ENCODE data around the gene HRH3. TPM values are rescaled to one million over a fixed set of nuclear protein-coding genes. Genes with fewer than 3 reads are reported as not detected.
A peak's percentile ranks its signal among the peaks of the same experiment; 100 is the strongest.

The HRH3 gene
- total RNA-seq, 1 donor from 2014 or later: 0.09 TPM

GRCh38 chr20:62227977-62228958 lies 8.2 kb upstream of the HRH3 start:
- no peaks in the 10 kb centered on the region for H3K9me3 ChIP-seq (ENCODE audit: low read depth)
- peak; percentile 44 for DNase-seq (ENCODE audit: low spot score)
- no peak overlapping the region for H3K27ac ChIP-seq

GRCh38 chr20:62227591-62227976 lies 7.5 kb upstream of the HRH3 start:
- Histone ChIP-seq H3K36me3 (no peaks in the 10 kb centered on the region), H3K9ac (no peak overlapping the region), H3F3A (ENCODE audit: low read depth) (peaks cover 8% of the 10 kb centered on the region), H3K9me3 (ENCODE audit: low read depth) (no peaks in the 10 kb centered on the region), H3K4me2 (no peak overlapping the region), H3K79me2 (ENCODE audit: low read depth) (no peaks in the 10 kb centered on the region), H3K27me3 (peaks cover 38% of the 10 kb centered on the region), H4K20me1 (ENCODE audit: low read depth) (no peaks in the 10 kb centered on the region), H2AFZ (replicated peaks) (no peak overlapping the region), H3K4me1 (peaks cover 5% of the 10 kb centered on the region), H3K4me3 (no peak overlapping the region), H3K27ac (no peak overlapping the region)
- no peak for DNase-seq (ENCODE audit: low spot score)
- no peak overlapping the region for H3K4me3 Mint-ChIP-seq
- no peak for TF ChIP-seq EZH2phosphoT487 (IDR thresholded peaks at IDR 0.05)
- no peak for TF ChIP-seq CTCF (IDR thresholded peaks at IDR 0.05)
- TF ChIP-seq EZH2 (IDR thresholded peaks at IDR 0.05): no peak
- no peak overlapping the region for H3K27ac Mint-ChIP-seq
- no peaks in the 10 kb centered on the region for H3K36me3 Mint-ChIP-seq
- H3K4me1 Mint-ChIP-seq: peaks cover 2% of the 10 kb centered on the region
- H3K27me3 Mint-ChIP-seq (ENCODE audit: insufficient read depth, low read depth): peaks cover 13% of the 10 kb centered on the region
- H3K9me3 Mint-ChIP-seq: no peaks in the 10 kb centered on the region

More at GRCh38 chr20:62227977-62228958, 8.2 kb upstream of the HRH3 start:
- H3K4me1 ChIP-seq: peaks cover 5% of the 10 kb centered on the region
- no peaks in the 10 kb centered on the region for H4K20me1 ChIP-seq (ENCODE audit: low read depth)
- H3K79me2 ChIP-seq (ENCODE audit: low read depth): no peaks in the 10 kb centered on the region
- Mint-ChIP-seq H3K4me1 (peaks cover 2% of the 10 kb centered on the region), H3K36me3 (no peaks in the 10 kb centered on the region), H3K9me3 (no peaks in the 10 kb centered on the region), H3K27ac (no peak overlapping the region), H3K27me3 (ENCODE audit: insufficient read depth, low read depth) (peaks cover 10% of the 10 kb centered on the region), H3K4me3 (no peak overlapping the region)
- H3K9ac ChIP-seq: no peak overlapping the region
- H3K36me3 ChIP-seq: no peaks in the 10 kb centered on the region
- TF ChIP-seq EZH2phosphoT487 (IDR thresholded peaks at IDR 0.05) (no peak), EZH2 (IDR thresholded peaks at IDR 0.05) (no peak), CTCF (IDR thresholded peaks at IDR 0.05) (no peak)
- H3K4me2 ChIP-seq: no peak overlapping the region
- peaks cover 31% of the 10 kb centered on the region for H3K27me3 ChIP-seq
- no peak overlapping the region for H3K4me3 ChIP-seq
- peaks cover 8% of the 10 kb centered on the region for H3F3A ChIP-seq (ENCODE audit: low read depth)
- H2AFZ ChIP-seq (replicated peaks): no peak overlapping the region

DNA sequence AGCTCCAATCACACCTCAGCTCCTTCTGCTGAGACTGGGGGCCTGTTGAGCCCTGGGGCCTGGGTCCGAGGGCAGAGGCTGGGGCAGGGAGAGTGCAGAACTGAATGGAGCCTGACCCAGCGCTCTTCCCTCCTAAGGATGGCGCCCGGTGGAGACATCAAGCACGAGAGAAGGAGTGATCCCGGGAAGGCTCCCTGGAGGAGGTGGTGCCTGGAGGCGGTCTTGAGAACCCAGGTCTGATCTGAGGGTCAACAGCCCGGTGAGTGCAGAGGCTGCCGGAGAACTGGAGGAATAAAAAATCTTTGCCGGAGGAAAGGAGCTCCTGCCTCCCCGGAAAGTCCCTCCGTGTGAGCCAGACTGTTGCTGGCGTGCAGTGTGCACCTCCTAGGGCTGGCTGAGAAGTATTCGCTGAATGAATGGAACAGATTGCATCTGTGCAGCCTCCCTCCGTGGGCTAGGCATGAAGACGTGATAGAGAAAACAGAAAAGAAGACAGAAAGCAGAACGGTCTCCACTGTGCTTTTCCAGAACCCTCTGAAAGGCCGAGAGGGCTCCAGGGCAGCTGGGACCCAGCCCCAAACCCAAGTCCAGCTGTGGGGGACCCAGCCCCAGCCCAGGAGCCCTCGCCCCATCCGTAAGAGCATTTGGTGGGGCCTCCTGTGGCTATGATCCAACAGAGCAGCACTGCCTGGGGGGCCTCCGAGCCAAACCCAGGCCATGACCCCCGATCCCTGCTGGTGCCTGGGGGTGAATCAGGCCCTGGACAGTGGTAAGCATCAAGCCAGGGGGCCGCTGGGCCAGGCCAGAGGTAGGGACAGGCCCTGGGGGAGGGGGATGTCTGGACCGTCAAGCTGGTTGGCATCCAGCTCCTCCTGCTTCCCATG lies 6.9 kb upstream of the HRH3 start:
- Mint-ChIP-seq H3K27ac (no peak overlapping the region), H3K4me3 (no peak overlapping the region), H3K9me3 (no peaks in the 10 kb centered on the region), H3K27me3 (ENCODE audit: insufficient read depth, low read depth) (peaks cover 13% of the 10 kb centered on the region), H3K4me1 (peaks cover 2% of the 10 kb centered on the region), H3K36me3 (no peaks in the 10 kb centered on the region)
- no peaks in the 10 kb centered on the region for H3K36me3 ChIP-seq
- H3K27me3 ChIP-seq: peaks cover 44% of the 10 kb centered on the region
- H3K4me2 ChIP-seq: no peak overlapping the region
- H3K4me1 ChIP-seq: peaks cover 5% of the 10 kb centered on the region
- no peak overlapping the region for H3K9ac ChIP-seq
- H4K20me1 ChIP-seq (ENCODE audit: low read depth): peaks cover under 1% of the 10 kb centered on the region
- H3K9me3 ChIP-seq (ENCODE audit: low read depth): no peaks in the 10 kb centered on the region
- H3K27ac ChIP-seq: no peak overlapping the region
- TF ChIP-seq CTCF (IDR thresholded peaks at IDR 0.05): no peak
- TF ChIP-seq EZH2phosphoT487 (IDR thresholded peaks at IDR 0.05): no peak
- no peak for TF ChIP-seq EZH2 (IDR thresholded peaks at IDR 0.05)
- peaks cover 8% of the 10 kb centered on the region for H3F3A ChIP-seq (ENCODE audit: low read depth)
- no peak for DNase-seq (ENCODE audit: low spot score)
- no peaks in the 10 kb centered on the region for H3K79me2 ChIP-seq (ENCODE audit: low read depth)
- H2AFZ ChIP-seq (replicated peaks): no peak overlapping the region
- no peak overlapping the region for H3K4me3 ChIP-seq
